Heart left ventricle (tissue), 16 donors: ENCODE results near the gene RIPK4. TPM values are rescaled to one million over a fixed set of nuclear protein-coding genes. Genes with fewer than 3 reads are reported as not detected.

Source experiments
- ATAC-seq, 4 donors: fragments of 200-7000 bp; cut with Tn5 transposase; one replicate each; pipeline ENCODE4 v1.9.1; 2020 to 2022; ENCODE audit warnings: moderate library complexity in 4 of 4, mild to moderate bottlenecking in 3 of 4, moderate number of reproducible peaks in 1 of 4
- DNase-seq, 5 donors: peaks; one replicate each; pipeline ENCODE4 v3.0.0-alpha.2; 2020
- H3K27ac ChIP-seq, 12 donors: fragments of 200-600 bp; sonication (generic) in 4 of 12; one replicate each; pipeline versions ENCODE4 v1.5.0 to v1.8.0; 2016 to 2022; ENCODE audit warnings: mild to moderate bottlenecking in 2 of 12
- H3K27me3 ChIP-seq, 9 donors: fragments of 200-600 bp; sonication (generic) in 2 of 9; one replicate each; pipeline versions ENCODE4 v1.5.1 to v1.8.0; 2016 to 2022; ENCODE audit warnings: mild to moderate bottlenecking in 3 of 9
- H3K36me3 ChIP-seq, 9 donors: fragments of 200-600 bp; sonication (generic) in 2 of 9; one replicate each; pipeline versions ENCODE4 v1.5.0 to v1.8.0; 2018 to 2022; ENCODE audit warnings: mild to moderate bottlenecking in 2 of 9
- H3K4me1 ChIP-seq, 12 donors: fragments of 200-600 bp; sonication (generic) in 4 of 12; one replicate each; pipeline versions ENCODE4 v1.5.0 to v1.8.0; 2016 to 2022; ENCODE audit warnings: mild to moderate bottlenecking in 3 of 12
- H3K4me3 ChIP-seq, 12 donors: fragments of 200-600 bp; sonication (generic) in 4 of 12; one replicate each; pipeline versions ENCODE4 v1.5.0 to v1.8.0; 2017 to 2022; ENCODE audit warnings: mild to moderate bottlenecking in 9 of 12, moderate library complexity in 4 of 12
- H3K9me3 ChIP-seq, 12 donors: fragments of 200-600 bp; sonication (generic) in 4 of 12; one replicate each; pipeline versions ENCODE4 v1.5.0 to v1.8.0; 2016 to 2022; ENCODE audit warnings: mild to moderate bottlenecking in 1 of 12
- CTCF ChIP-seq, 12 donors: fragments of 200-600 bp; sonication (generic) in 4 of 12; IDR thresholded peaks; one replicate each; pipeline versions ENCODE4 v1.5.0 to v1.8.0; 2018 to 2022; ENCODE audit warnings: antibody characterized with exemption in 12 of 12, mild to moderate bottlenecking in 5 of 12
- POLR2A ChIP-seq, 2 donors: fragments of 450-650 bp; IDR thresholded peaks; one replicate each; pipeline ENCODE4 v1.6.1; 2017; ENCODE audit warnings: antibody characterized with exemption in 2 of 2, mild to moderate bottlenecking in 2 of 2, moderate library complexity in 2 of 2
- WGBS, 4 donors: extraction: QIAGEN DNeasy Blood & Tissue Kit in 2 of 4; methylation state at CpG; one replicate each; pipeline versions ENCODE4 v1.1.5 to v1.1.7; 2013 to 2018; 5-methylcytosine and 5-hydroxymethylcytosine counted together
- intact Hi-C, 10 donors: fragments of 100-400 bp; cut with DNase I; formaldehyde crosslinking; loops; one replicate each; pipeline versions ENCODE4 v1.11.1 to v1.14.2; 2022
- microRNA-seq, 4 donors: library from miRNA; unstranded; fragments of <30 nt; microRNA quantifications; one replicate each; pipeline versions ENCODE4 to v1.2.0, GENCODE V29; 2017 to 2020
- polyA plus RNA-seq, 2 donors: library from polyadenylated mRNA; stranded (reverse); fragments of 200-250 nt; gene quantifications; one replicate each; pipeline ENCODE4 v1.2.3, GENCODE V29; 2013
- total RNA-seq, 9 donors: library from RNA; depleted of rRNA in 2 of 9; stranded (reverse); fragments of >200 nt in 2 of 9; fragmentation: NEBNext Ultra II Directional in 3 of 9; extraction: Animal tissue kit (Norgen Biotek cat#: 25700) in 3 of 9; gene quantifications; one replicate each; pipeline versions ENCODE4 v1.1.0 to v1.2.4, GENCODE V29; 2016 to 2023
- donor health status: ischemic (EF 13 %, LVEDD 7.1; RV severe dilation, severe dysfunction).
- donor health status: healthy with polysubstance abuse.
- donor health status: DM: no; HTN: yes; CAD: no.
- donor health status: DM: no; HTN: no; CAD: no.
- donor health status: ischemic (EF 25% LVEDD 6.9; RV normal size, moderate dysfunction).
- donor health status: ischemic (EF 25% LVEDD 5.7; RV mildly dilated, moderate dysfunction).
- donor health status: healthy.
- donor health status: DM: yes; HTN: yes; CAD: no.
- donor health status: ischemic (EF 35%, LVEDD 5.7; RV mildly dilated, moderate dysfunction).
- donor health status: nonischemic (EF 11% LVEDD 7.7; RV severe dilation, severe dysfunction).
- donor health status: DM: yes; HTN: yes; CAD: no.
- donor health status: PGD.
- donor health status: ischemic (EF 29% LVEDD 5.4; RV normal size, mild dysfunction).
- donor health status: nonischemic (EF 23%, LVEDD 6.1; RV moderate dilation, normal function).

RIPK4 gene
- total and polyA plus RNA-seq, 11 donors = 0.04 to 2.0 (median 0.08) TPM; not detected in 2

DNA sequence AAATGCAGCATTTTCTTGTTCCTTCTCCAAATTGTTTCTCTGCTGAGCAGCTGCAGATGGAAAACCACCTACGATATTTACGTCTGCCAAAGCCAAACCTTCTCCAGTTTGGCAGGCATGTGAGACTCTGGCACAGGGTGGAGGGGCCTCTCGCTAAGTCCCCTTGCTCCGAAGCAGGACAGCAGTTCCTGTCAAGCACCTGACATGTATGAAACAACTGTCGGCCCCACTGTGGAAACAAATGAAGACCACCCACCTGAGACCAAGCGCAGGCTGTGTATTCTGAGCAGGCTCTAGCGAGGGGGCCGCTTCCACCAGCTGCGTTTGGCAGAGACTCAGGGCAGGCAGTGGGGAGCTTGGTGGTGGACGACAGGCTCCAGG, 74.7 kb downstream of the RIPK4 start:
- DNase-seq = no peak
- WGBS, 4 donors = 75 to 78% (median 77%) methylated on average over 10 of the region's 10 CpGs
- intact Hi-C loops = no loop called here
- Histone ChIP-seq H3K9me3 (peaks cover 0 to 4% (median 0%) of the 10 kb centered on the region in 12 donors), H3K4me1 (no peaks in the 10 kb centered on the region), H3K27me3 (peaks cover 0 to 13% (median 0%) of the 10 kb centered on the region in 9 donors), H3K36me3 (no peaks in the 10 kb centered on the region), H3K4me3 (no peak overlapping the region), H3K27ac (no peak overlapping the region)
- no peak for ATAC-seq
- TF ChIP-seq POLR2A (IDR thresholded peaks at IDR 0.05) (no peak), CTCF (IDR thresholded peaks at IDR 0.05) (no peak)

- no peaks in the 10 kb centered on the region for H3K36me3 ChIP-seq
- no peaks in the 10 kb centered on the region for H3K4me1 ChIP-seq
- no peak for ATAC-seq
- H3K4me3 ChIP-seq = no peak overlapping the region
- 58 to 62% (median 59%) methylated on average over 12 of the region's 12 CpGs for WGBS, 4 donors
- no peak overlapping the region for H3K27ac ChIP-seq
- TF ChIP-seq POLR2A (IDR thresholded peaks at IDR 0.05) (no peak), CTCF (IDR thresholded peaks at IDR 0.05) (no peak)
- peaks cover 0 to 4% (median 0%) of the 10 kb centered on the region in 12 donors for H3K9me3 ChIP-seq
- intact Hi-C loops = no loop called here
- peaks cover 0 to 13% (median 0%) of the 10 kb centered on the region in 9 donors for H3K27me3 ChIP-seq
- no peak for DNase-seq
Measured at GRCh38 chr21:41691205-41692184, 75.4 kb downstream of the RIPK4 start.

Small RNA genes lying within 50 kb of the gene (microRNA-seq; reads per million reads assigned to microRNA genes)
- 0 reads per million in 4 donors for gene MIR6814

Other genes with a start within 250 kb of the RIPK4 start
- 1 to 10 TPM; 2.1 to 6.3 (median 2.9) TPM for gene PRDM15, start 112.3 kb upstream of the RIPK4 start, total RNA-seq
- 1 to 10 TPM; 2.2 to 2.3 TPM for gene PRDM15, start 112.3 kb upstream of the RIPK4 start, polyA plus RNA-seq
- gene C2CD2, start 187.0 kb upstream of the RIPK4 start, total RNA-seq = 10 to 100 TPM in 3 of 9 donors, 1 to 10 TPM in 6; 3.8 to 13.9 (median 7.8) TPM
- gene C2CD2, start 187.0 kb upstream of the RIPK4 start, polyA plus RNA-seq = 1 to 10 TPM; 3.8 to 5.3 TPM
- gene ZBTB21, start 243.3 kb upstream of the RIPK4 start, total RNA-seq = 10 to 100 TPM in 1 of 9 donors, 1 to 10 TPM in 8; 4.3 to 10.2 (median 6.2) TPM
- 1 to 10 TPM; 1.2 to 2.5 TPM for gene ZBTB21, start 243.3 kb upstream of the RIPK4 start, polyA plus RNA-seq